GM12878 (cell line): ENCODE results near the gene DLEC1. TPM values are rescaled to one million over a fixed set of nuclear protein-coding genes. Genes with fewer than 3 reads are reported as not detected.

Experiments used
- ATAC-seq: fragments of 200-7000 bp; cut with Tn5 transposase; 3 replicates; pipeline ENCODE4 v1.9.1; 2020; ENCODE audit warnings: mild to moderate bottlenecking, moderate library complexity
- BruUV-seq: library from RNA; stranded (reverse); fragments of 400-500 nt; replicated peaks from 2 replicates; lab custom pipeline; 2021; lab: Mats Ljungman, UMichigan
- CTCF ChIA-PET: fragments of 300-600 bp; sonication (Branson Sonifier 250); formaldehyde crosslinking; extraction: SDS; loops from one replicate; lab custom pipeline; 2021; ENCODE audit warnings: inconsistent platforms; lab: Yijun Ruan, JAX
- POLR2A ChIA-PET: fragments of 350-600 bp; formaldehyde crosslinking; extraction: SDS; loops from one replicate; lab custom pipeline; 2021; ENCODE audit warnings: inconsistent platforms; lab: Charles Lee
- RAD21 ChIA-PET: fragments of 300-600 bp; sonication (Branson Sonifier 250); formaldehyde crosslinking; loops from one replicate; lab custom pipeline; 2023; ENCODE audit warnings: antibody characterized with exemption; ENCODE audit not compliant: unreplicated experiment; lab: Charles Lee
- SMC1A ChIA-PET: fragments of 300-600 bp; sonication (Branson Sonifier 250); formaldehyde crosslinking; loops from one replicate; lab custom pipeline; 2023; ENCODE audit not compliant: unreplicated experiment, uncharacterized antibody; lab: Charles Lee
- DNase-seq: peaks from one replicate; pipeline ENCODE4 v3.0.0-alpha.2; 2011; ENCODE audit warnings: low read depth, low spot score
- FAIRE-seq: peaks from 3 replicates; lab custom pipeline; 2011; peaks lifted over from hg19 to GRCh38; lab: Jason Lieb, UNC
- H2AFZ ChIP-seq: 2 replicates; pipeline ENCODE4 v1.6.0; 2011; ENCODE audit warnings: low read depth, low read length, control low read depth; ENCODE audit not compliant: control insufficient read depth
- H3K27ac ChIP-seq: 2 replicates; pipeline ENCODE4 v1.5.1; 2011; ENCODE audit warnings: control low read depth; ENCODE audit not compliant: control insufficient read depth, insufficient read depth
- H3K27me3 ChIP-seq, 2 experiments: replicated peaks in 1 of 2; 2 replicates each; pipeline versions ENCODE4 v1.6.0 to v1.6.1; 2011; ENCODE audit warnings: low read length in 1 of 2; ENCODE audit not compliant: control insufficient read depth in 2 of 2, insufficient read depth in 2 of 2
- H3K36me3 ChIP-seq, 2 experiments: 2 replicates each; pipeline ENCODE4 v1.5.1; 2011; ENCODE audit warnings: low read length in 1 of 2; ENCODE audit not compliant: control insufficient read depth in 2 of 2, insufficient read depth in 2 of 2
- H3K4me1 ChIP-seq: 2 replicates; pipeline ENCODE4 v1.6.1; 2011; ENCODE audit warnings: mild to moderate bottlenecking, low read length, moderate library complexity, mixed read lengths; ENCODE audit not compliant: control insufficient read depth, insufficient read depth
- H3K4me2 ChIP-seq: 2 replicates; pipeline ENCODE4 v1.6.0; 2011; ENCODE audit warnings: control low read depth; ENCODE audit not compliant: control insufficient read depth, insufficient read depth
- H3K4me3 ChIP-seq: fragments of 200-600 bp; sonication (generic); 2 replicates; pipeline ENCODE4 v1.5.1; 2016
- H3K79me2 ChIP-seq: 2 replicates; pipeline ENCODE4 v1.6.0; 2011; ENCODE audit warnings: low read length; ENCODE audit not compliant: control insufficient read depth, insufficient read depth
- H3K9ac ChIP-seq: 2 replicates; pipeline ENCODE4 v1.8.0; 2011; ENCODE audit warnings: low read length, control low read depth, mixed read lengths; ENCODE audit not compliant: control insufficient read depth, insufficient read depth
- H3K9me3 ChIP-seq: replicated peaks from 3 replicates; pipeline ENCODE4 v1.5.1; 2011; ENCODE audit warnings: mild to moderate bottlenecking, low read length; ENCODE audit not compliant: control insufficient read depth, insufficient read depth
- H4K20me1 ChIP-seq: 2 replicates; pipeline ENCODE4 v1.6.0; 2011; ENCODE audit not compliant: control insufficient read depth, insufficient read depth
- HDAC6 ChIP-seq: fragments of 200-600 bp; sonication (generic); IDR thresholded peaks from one replicate; pipeline ENCODE4 v1.8.0; 2017; ENCODE audit warnings: antibody characterized with exemption; ENCODE audit not compliant: unreplicated experiment
- IKZF2 ChIP-seq, 2 experiments: fragments of 450-650 bp; IDR thresholded peaks; 2 replicates each; pipeline ENCODE4 v1.6.1; 2017; ENCODE audit warnings: mild to moderate bottlenecking in 2 of 2, moderate library complexity in 2 of 2
- MTA2 ChIP-seq: fragments of 450-650 bp; IDR thresholded peaks from 2 replicates; pipeline ENCODE4 v1.6.1; 2016; ENCODE audit warnings: low read depth, mild to moderate bottlenecking, moderate library complexity
- NFYB ChIP-seq: IDR thresholded peaks from 2 replicates; pipeline ENCODE4 v1.6.1; 2011; ENCODE audit warnings: low read depth, mild to moderate bottlenecking, low read length, improper control_type of control experiment, moderate library complexity; ENCODE audit not compliant: insufficient read depth
- RAD51 ChIP-seq: fragments of 450-650 bp; IDR thresholded peaks from 2 replicates; pipeline ENCODE4 v1.6.1; 2016; ENCODE audit warnings: moderate library complexity, mild to moderate bottlenecking, inconsistent platforms
- RCOR1 ChIP-seq: conservative IDR thresholded peaks from 2 replicates; pipeline ENCODE4 v1.6.1; 2012; ENCODE audit warnings: low read depth, low read length, improper control_type of control experiment
- RFX5 ChIP-seq: IDR thresholded peaks from 2 replicates; pipeline ENCODE4 v1.6.1; 2011; ENCODE audit warnings: low read depth, low read length, improper control_type of control experiment
- TCF3 ChIP-seq: IDR thresholded peaks from 2 replicates; pipeline ENCODE4 v1.6.1; 2012; ENCODE audit warnings: low read depth, mild to moderate bottlenecking, low read length, borderline replicate concordance; ENCODE audit not compliant: insufficient read depth
- ZNF217 ChIP-seq: fragments of 450-650 bp; IDR thresholded peaks from 2 replicates; pipeline ENCODE4 v1.6.1; 2017; ENCODE audit warnings: antibody characterized with exemption, mild to moderate bottlenecking
- WGBS: methylation state at CpG from one replicate; pipeline ENCODE4 v1.1.6; 2016; ENCODE audit warnings: low lambda C conversion rate; ENCODE audit not compliant: insufficient replicate concordance, insufficient coverage; ENCODE audit errors: missing lambda C conversion rate; 5-methylcytosine and 5-hydroxymethylcytosine counted together
- in situ Hi-C: fragments of 300-500 bp; cut with MboI; formaldehyde crosslinking; loops from 9 replicates; pipeline ENCODE4 v1.14.3; 2018; ENCODE audit warnings: mixed read lengths
- intact Hi-C: fragments of 100-400 bp; cut with micrococcal nuclease; formaldehyde crosslinking; loops from one replicate; pipeline ENCODE4 v1.14.2; 2022; ENCODE audit not compliant: unreplicated experiment
- polyA plus RNA-seq, 11 experiments: library from polyadenylated mRNA; depleted of rRNA in 4 of 11; unstranded in 6 of 11; stranded (reverse) in 5 of 11; fragments of >200 nt; fragmentation: Nextera tagmentation in 4 of 11; fragmentation: Illumina TruSeq in 1 of 11; extraction: Ambion mirVana in 4 of 11; extraction: Trizol in 1 of 11; gene quantifications; 1 replicate in 1 of 11; 2 replicates in 10 of 11; pipeline versions ENCODE4 v1.2.1 to v1.2.3, GENCODE V29; 2011 to 2016; ENCODE audit warnings: inconsistent platforms in 2 of 11, missing spikeins in 2 of 11, low read depth in 1 of 11
- total RNA-seq, 4 experiments: library from RNA; depleted of rRNA in 3 of 4; stranded (reverse); fragments of >200 nt in 3 of 4; fragmentation: Illumina TruSeq in 1 of 4; extraction: Trizol in 1 of 4; gene quantifications; 2 replicates each; pipeline versions ENCODE4 v1.2.1 to v1.2.3, GENCODE V29; 2013 to 2021

DLEC1 gene
- total and polyA plus RNA-seq, 10 of the 15 experiments (the other 5 are each of a cell fraction or from before 2014, with no cell fraction given) = 0.03 to 0.29 (median 0.07) TPM; not detected in 3

DNA sequence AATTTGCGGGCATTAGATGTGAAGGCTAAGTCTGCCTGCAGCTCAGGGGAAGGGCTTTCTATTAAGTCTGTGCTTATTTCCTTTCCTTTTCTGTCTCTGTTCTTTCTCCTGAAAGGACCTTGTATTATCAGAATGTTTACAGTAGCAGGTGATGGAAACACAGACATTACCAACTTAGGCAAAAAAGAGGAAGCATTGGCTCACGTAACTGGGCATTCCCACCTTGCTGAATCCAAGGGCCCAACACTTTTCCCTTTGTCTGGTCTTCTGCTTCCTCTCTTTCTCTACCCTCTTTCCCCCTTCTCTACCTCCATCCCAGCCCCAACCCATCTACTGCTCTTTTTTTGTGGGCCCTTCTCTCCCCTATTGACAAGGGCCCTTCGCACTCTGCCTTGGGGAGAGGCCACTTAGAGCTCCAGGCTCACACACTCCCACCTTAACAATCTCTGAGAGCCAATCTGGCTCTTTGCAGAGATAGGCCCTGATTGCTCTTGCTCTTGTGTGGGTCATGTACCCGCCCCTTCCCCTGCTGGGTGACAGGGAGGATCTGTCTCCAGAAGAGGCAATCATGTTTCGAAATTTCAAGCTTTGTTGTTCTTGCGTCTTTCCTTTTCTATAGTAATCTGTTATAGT, 62.9 kb downstream of the DLEC1 start:
- FAIRE-seq = no peak
- intact Hi-C loops = no loop called here
- Histone ChIP-seq H3K4me2 (no peak overlapping the region), H2AFZ (no peak overlapping the region), H3K27me3 (no peaks in the 10 kb centered on the region; a peak in 1 of 4 replicates), H3K4me3 (no peak overlapping the region), H3K79me2 (no peaks in the 10 kb centered on the region), H3K4me1 (no peaks in the 10 kb centered on the region), H4K20me1 (no peaks in the 10 kb centered on the region), H3K27ac (no peak overlapping the region), H3K9me3 (no peaks in the 10 kb centered on the region; the same call in 1 of the 3 replicates), H3K9ac (no peak overlapping the region), H3K36me3 (no peaks in the 10 kb centered on the region)
- no peak for DNase-seq
- no TSS peak for BruUV-seq
- WGBS = 69% methylated on average over 6 of the region's 6 CpGs
- RAD21 ChIA-PET = no interaction called here
- ATAC-seq = no peak
- SMC1A ChIA-PET = no interaction called here
- POLR2A ChIA-PET = no interaction called here
- in situ Hi-C loops = no loop called here
- CTCF ChIA-PET = interaction anchor here (0.7 to 1.2 kb wide), 4 partner anchors 15 to 420 kb away, joined by 3 to 4 read pairs (median 3); partner anchors contain the start of gene ACAA1
- TF ChIP-seq HDAC6 = no peak

DNA sequence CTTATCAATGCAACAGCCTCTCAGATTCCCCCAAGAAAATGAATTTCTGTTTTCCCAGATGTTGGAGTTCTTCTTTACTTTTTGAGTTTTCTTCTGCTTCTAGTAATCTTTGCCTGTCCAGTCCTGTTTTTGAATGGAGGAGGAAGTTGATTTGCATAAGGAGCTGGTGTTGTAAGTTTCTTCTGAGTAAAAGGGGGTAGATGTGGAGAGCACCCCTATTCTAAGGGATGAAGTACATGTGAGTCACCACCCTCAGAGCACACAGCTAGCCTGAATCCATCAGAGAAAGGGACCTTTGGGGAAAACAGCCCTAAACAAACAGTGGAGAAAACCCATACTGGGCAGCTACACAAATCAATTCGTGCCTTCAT, 63.4 kb downstream of the DLEC1 start:
- FAIRE-seq (no peak), ATAC-seq (no peak), DNase-seq (no peak)
- Histone ChIP-seq H3K27me3 (no peaks in the 10 kb centered on the region; a peak in 1 of 4 replicates), H2AFZ (no peak overlapping the region), H3K9me3 (no peaks in the 10 kb centered on the region; the same call in 1 of the 3 replicates), H3K9ac (no peak overlapping the region), H3K27ac (no peak overlapping the region), H3K4me2 (no peak overlapping the region), H3K4me3 (no peak overlapping the region), H3K36me3 (no peaks in the 10 kb centered on the region), H3K79me2 (no peaks in the 10 kb centered on the region), H3K4me1 (no peaks in the 10 kb centered on the region), H4K20me1 (no peaks in the 10 kb centered on the region)
- 0% methylated on average over 1 of the region's 1 CpG for WGBS
- SMC1A ChIA-PET = no interaction called here
- RAD21 ChIA-PET = no interaction called here
- intact Hi-C loops = no loop called here
- TF ChIP-seq RAD51 (no peak), ZNF217 (no peak), RCOR1 (no peak), MTA2 (no peak), RFX5 (no peak), TCF3 (no peak), NFYB (no peak), IKZF2 (IDR thresholded peaks at IDR 0.05) (no peak)
- POLR2A ChIA-PET = no interaction called here
- in situ Hi-C loops = no loop called here
- CTCF ChIA-PET = interaction anchor here (0.7 to 1.2 kb wide), 3 partner anchors 35 to 419 kb away, joined by 3 to 4 read pairs (median 3); partner anchors contain the start of gene ACAA1
- BruUV-seq = no TSS peak
